Epithelial cell of proximal tubule (primary cell): ENCODE measurements around the gene FBLN2. TPM values are rescaled to one million over a fixed set of nuclear protein-coding genes. Genes with fewer than 3 reads are reported as not detected.

Experiments used
- DNase-seq: peaks from one replicate; pipeline ENCODE4 v3.0.0-alpha.2; 2011; ENCODE audit warnings: low read depth
- H3K4me3 ChIP-seq: 2 replicates; pipeline ENCODE4 v1.5.1; 2011; ENCODE audit warnings: low read depth, mild to moderate bottlenecking, low read length
- CTCF ChIP-seq: conservative IDR thresholded peaks from 2 replicates; pipeline ENCODE4 v1.5.1; 2012; ENCODE audit warnings: low read depth, mild to moderate bottlenecking, low read length
- total RNA-seq: library from RNA; depleted of rRNA; stranded (reverse); fragments of >200 nt; gene quantifications from 2 replicates; pipeline ENCODE4 v1.2.3, GENCODE V29; 2015

Gene FBLN2
- total RNA-seq, 1 donor from 2014 or later, result 1.1 TPM

GRCh38 chr3:13577181-13578121 lies 28.5 kb downstream of the FBLN2 start:
- DNase-seq, result no peak
- H3K4me3 ChIP-seq, result no peak overlapping the region
- TF ChIP-seq CTCF, result no peak

DNA sequence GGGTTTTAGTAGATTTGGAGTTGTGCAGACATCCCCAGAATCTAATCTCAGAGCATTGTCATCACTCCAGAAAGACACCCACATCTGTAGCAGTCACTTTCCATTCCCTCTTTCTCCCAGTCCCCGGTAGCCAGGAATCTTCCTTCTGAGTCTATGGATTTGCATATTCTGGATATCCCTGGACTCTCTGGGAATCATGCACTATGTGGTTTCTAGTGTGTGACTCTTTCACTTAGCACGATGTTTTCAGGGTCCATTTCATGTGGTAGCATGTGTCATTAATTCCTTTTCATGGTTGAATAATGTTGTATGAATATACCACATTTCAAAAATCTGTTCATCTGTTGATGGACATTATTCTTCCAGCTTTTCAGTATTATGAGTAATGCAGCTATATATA lies 29.3 kb downstream of the FBLN2 start:
- no peak for DNase-seq
- no peak for TF ChIP-seq CTCF
- H3K4me3 ChIP-seq, result no peak overlapping the region

GRCh38 chr3:13579063-13579462 lies 30.1 kb downstream of the FBLN2 start:
- DNase-seq, result no peak
- no peak for TF ChIP-seq CTCF
- H3K4me3 ChIP-seq, result no peak overlapping the region

DNA sequence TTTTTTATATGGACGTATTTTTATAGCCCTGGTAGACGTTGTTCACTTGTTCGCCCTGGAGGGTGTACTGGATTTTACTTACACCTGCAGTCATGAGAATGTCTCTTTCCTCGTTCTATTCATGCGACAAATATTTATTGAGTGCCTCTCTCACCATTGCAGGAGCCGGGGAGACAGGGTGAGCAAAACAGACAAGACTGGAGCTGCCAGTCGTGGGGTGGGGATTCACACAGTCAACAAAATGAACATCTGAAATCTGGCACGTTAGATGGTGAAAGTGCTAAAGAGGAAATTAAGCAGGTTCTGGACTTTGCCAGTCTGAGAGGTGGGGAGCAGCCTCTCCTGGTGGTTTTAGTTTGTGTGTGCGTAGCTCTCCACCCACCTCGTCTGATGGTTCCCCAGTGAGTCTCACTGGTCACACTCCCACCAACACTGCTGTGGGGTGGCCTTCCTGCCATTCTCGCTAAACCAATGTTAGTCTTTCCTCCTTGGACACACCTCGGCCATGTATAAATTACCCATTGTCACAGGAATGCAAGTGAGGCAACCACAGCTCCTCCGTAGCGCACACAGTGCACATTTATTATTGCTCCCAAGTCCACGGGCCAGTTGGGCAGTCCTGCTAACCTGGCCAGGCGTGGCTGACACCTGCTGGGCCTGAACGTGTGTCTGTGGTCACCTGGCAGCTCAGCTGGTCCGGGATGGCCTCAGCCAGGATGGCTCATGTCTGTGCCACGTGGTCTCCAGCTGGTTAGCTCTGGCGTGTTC lies 31.5 kb downstream of the FBLN2 start:
- no peak for DNase-seq
- TF ChIP-seq CTCF, result no peak
- no peak overlapping the region for H3K4me3 ChIP-seq

GRCh38 chr3:13581485-13582365 lies 32.8 kb downstream of the FBLN2 start:
- DNase-seq, result no peak

More at GRCh38 chr3:13581485-13582365, 32.8 kb downstream of the FBLN2 start:
- H3K4me3 ChIP-seq, result no peak overlapping the region
- no peak for TF ChIP-seq CTCF
